CD4-positive, CD25-positive, alpha-beta regulatory T cell (primary cell): ENCODE measurements around the gene HADHB. TPM values are rescaled to one million over a fixed set of nuclear protein-coding genes. Genes with fewer than 3 reads are reported as not detected.
A peak's percentile ranks its signal among the peaks of the same experiment; 100 is the strongest.
"Not testable (repeated sequence)": the region's sequence is repeated elsewhere in the genome, so short reads cannot be mapped to it uniquely, and the experiment has no call there.

ENCODE experiments used
- ATAC-seq, 2 donors: fragments of 150-1000 bp; cut with Tn5 transposase; one replicate each; pipeline ENCODE4 v1.10.0; 2021; ENCODE audit warnings: low read depth in 2 of 2, moderate number of reproducible peaks in 2 of 2, moderate library complexity in 1 of 2
- DNase-seq, 3 donors: peaks; one replicate each; pipeline versions ENCODE4 v3.0.0 to v3.0.0-alpha.2; 2012 to 2022; ENCODE audit warnings: mixed read lengths in 1 of 3
- H3K27ac ChIP-seq: one replicate; pipeline ENCODE4 v1.7.0; 2013; ENCODE audit warnings: mild to moderate bottlenecking, low read length; ENCODE audit not compliant: insufficient read depth, poor library complexity, severe bottlenecking
- H3K27me3 ChIP-seq: one replicate; pipeline ENCODE4 v1.7.0; 2013; ENCODE audit warnings: low read length; ENCODE audit not compliant: control insufficient read depth, insufficient read depth
- H3K36me3 ChIP-seq: one replicate; pipeline ENCODE4 v1.7.0; 2013; ENCODE audit warnings: mild to moderate bottlenecking, low read length, moderate library complexity; ENCODE audit not compliant: control insufficient read depth, insufficient read depth
- H3K4me1 ChIP-seq: 2 replicates; pipeline ENCODE4 v1.7.0; 2013; ENCODE audit warnings: mild to moderate bottlenecking, low read length; ENCODE audit not compliant: insufficient read depth, control insufficient read depth, poor library complexity, severe bottlenecking
- H3K4me3 ChIP-seq: one replicate; pipeline ENCODE4 v1.7.0; 2013; ENCODE audit warnings: low read depth, mild to moderate bottlenecking, low read length, moderate library complexity
- H3K9me3 ChIP-seq, 2 experiments: 1 replicate in 1 of 2; 2 replicates in 1 of 2; pipeline ENCODE4 v1.7.0; 2013; ENCODE audit warnings: low read length in 2 of 2, mild to moderate bottlenecking in 1 of 2, moderate library complexity in 1 of 2; ENCODE audit not compliant: control insufficient read depth in 2 of 2
- H3K27ac Mint-ChIP-seq, 3 donors: one replicate each; pipeline ENCODE4 v1.8.0; 2020 to 2022; ENCODE audit warnings: mild to moderate bottlenecking in 3 of 3, mixed read lengths in 3 of 3, moderate library complexity in 2 of 3
- H3K27me3 Mint-ChIP-seq: one replicate; pipeline ENCODE4 v1.8.0; 2022; ENCODE audit warnings: mild to moderate bottlenecking, mixed read lengths
- H3K36me3 Mint-ChIP-seq: one replicate; pipeline ENCODE4 v1.8.0; 2020; ENCODE audit warnings: mixed read lengths
- H3K4me1 Mint-ChIP-seq, 4 donors: one replicate each; pipeline ENCODE4 v1.8.0; 2020 to 2022; ENCODE audit warnings: mixed read lengths in 4 of 4, mild to moderate bottlenecking in 1 of 4
- H3K4me3 Mint-ChIP-seq, 4 donors: one replicate each; pipeline ENCODE4 v1.8.0; 2020 to 2022; ENCODE audit warnings: mild to moderate bottlenecking in 4 of 4, mixed read lengths in 4 of 4, moderate library complexity in 3 of 4
- H3K9me3 Mint-ChIP-seq, 7 donors: one replicate each; pipeline ENCODE4 v1.8.0; 2020 to 2022; ENCODE audit warnings: mixed read lengths in 7 of 7, mild to moderate bottlenecking in 3 of 7, moderate library complexity in 2 of 7
- polyA plus RNA-seq, 4 donors: library from polyadenylated mRNA; unstranded; fragments of 300-500 nt; fragmentation: Illumina TruSeq; gene quantifications; one replicate each; pipeline ENCODE4 v1.2.3, GENCODE V29; 2021
- total RNA-seq: library from RNA; stranded (reverse); gene quantifications from one replicate; pipeline ENCODE4 v1.2.3, GENCODE V29; 2022

HADHB gene
- total and polyA plus RNA-seq, 5 donors from 2014 or later: 58.9 to 139 (median 121) TPM

DNA sequence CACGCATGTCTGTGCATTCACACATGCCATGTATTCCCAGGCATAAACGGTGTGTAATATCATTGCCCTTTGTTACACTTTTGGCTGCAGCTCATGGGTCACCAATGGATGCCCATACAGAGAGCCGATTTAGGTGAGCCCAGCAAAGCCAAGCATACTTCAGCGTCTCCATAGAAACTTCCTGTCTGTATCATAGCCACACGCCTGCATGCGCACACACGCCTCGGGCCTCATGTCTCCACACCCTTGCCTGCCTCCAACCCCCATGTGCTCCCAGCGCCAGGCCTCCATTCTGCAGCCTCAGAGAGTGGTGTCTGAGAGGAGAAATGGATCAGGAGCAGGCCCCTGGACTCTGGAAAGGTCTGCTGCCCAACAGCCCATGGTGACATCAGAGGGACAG, 67.7 kb downstream of the HADHB start:
- Mint-ChIP-seq H3K9me3 (no peaks in the 10 kb centered on the region), H3K4me1 (no peaks in the 10 kb centered on the region), H3K27ac (no peak overlapping the region), H3K4me3 (no peak overlapping the region), H3K27me3 (no peaks in the 10 kb centered on the region), H3K36me3 (peaks cover 8% of the 10 kb centered on the region)
- Histone ChIP-seq H3K4me3 (no peak overlapping the region), H3K36me3 (no peaks in the 10 kb centered on the region), H3K4me1 (no peaks in the 10 kb centered on the region), H3K27me3 (no peaks in the 10 kb centered on the region), H3K9me3 (no peaks in the 10 kb centered on the region), H3K27ac (no peak overlapping the region)
- DNase-seq (no peak), ATAC-seq (no peak)

DNA sequence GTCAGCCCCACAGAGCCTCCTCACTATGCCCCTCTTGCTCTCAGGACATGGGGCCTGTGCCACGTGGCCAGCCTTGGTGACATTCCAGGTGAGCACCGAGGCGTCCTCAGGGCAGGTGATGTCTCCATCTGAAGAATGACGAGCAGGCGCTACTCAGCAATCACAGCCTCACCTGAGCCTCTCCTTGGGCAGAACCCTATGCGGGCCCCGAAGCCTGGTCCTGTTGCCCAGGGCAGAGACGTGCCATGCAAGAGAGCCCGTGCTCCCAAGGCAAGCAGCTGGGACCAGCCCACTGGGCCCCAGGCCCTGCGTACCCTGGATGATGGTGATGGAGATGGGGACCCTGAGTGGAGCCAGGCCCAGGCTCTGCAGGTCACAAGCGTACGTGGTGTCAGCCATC, 68.7 kb downstream of the HADHB start:
- H3K9me3 Mint-ChIP-seq: no peaks in the 10 kb centered on the region
- Histone ChIP-seq H3K36me3 (no peaks in the 10 kb centered on the region), H3K4me3 (no peak overlapping the region), H3K4me1 (no peaks in the 10 kb centered on the region), H3K27me3 (no peaks in the 10 kb centered on the region), H3K27ac (no peak overlapping the region), H3K9me3 (no peaks in the 10 kb centered on the region)
- H3K4me3 Mint-ChIP-seq: no peak overlapping the region
- H3K27me3 Mint-ChIP-seq: no peaks in the 10 kb centered on the region
- H3K4me1 Mint-ChIP-seq: no peaks in the 10 kb centered on the region
- H3K36me3 Mint-ChIP-seq: peaks cover 8% of the 10 kb centered on the region
- no peak for ATAC-seq
- H3K27ac Mint-ChIP-seq: no peak overlapping the region
- no peak for DNase-seq

DNA sequence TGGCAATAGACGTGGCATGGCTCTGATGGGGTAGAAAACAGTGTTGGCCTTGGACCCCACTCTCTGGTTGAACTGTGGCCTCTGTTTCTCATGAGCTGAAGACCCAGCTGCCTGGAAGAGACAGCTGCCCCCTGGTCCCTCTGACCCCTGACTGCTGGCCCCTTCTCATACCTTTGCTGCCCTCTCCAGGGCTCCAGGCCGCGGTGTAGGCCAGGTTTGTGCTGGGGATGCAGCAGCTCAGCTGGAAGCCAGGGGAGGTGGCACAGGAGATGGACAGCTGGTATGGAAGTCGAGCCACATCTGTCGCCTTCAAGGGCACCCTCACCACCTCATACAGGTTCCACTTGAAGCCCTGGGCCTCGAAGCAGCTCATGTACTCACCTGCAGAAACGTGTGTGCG, 69.5 kb downstream of the HADHB start:
- Mint-ChIP-seq H3K27me3 (no peaks in the 10 kb centered on the region), H3K27ac (no peak overlapping the region), H3K9me3 (no peaks in the 10 kb centered on the region), H3K4me3 (no peak overlapping the region), H3K4me1 (no peaks in the 10 kb centered on the region), H3K36me3 (peaks cover 4% of the 10 kb centered on the region)
- no peak for ATAC-seq
- Histone ChIP-seq H3K27me3 (no peaks in the 10 kb centered on the region), H3K27ac (no peak overlapping the region), H3K9me3 (no peaks in the 10 kb centered on the region), H3K4me3 (no peak overlapping the region), H3K36me3 (no peaks in the 10 kb centered on the region), H3K4me1 (no peaks in the 10 kb centered on the region)
- no peak for DNase-seq

DNA sequence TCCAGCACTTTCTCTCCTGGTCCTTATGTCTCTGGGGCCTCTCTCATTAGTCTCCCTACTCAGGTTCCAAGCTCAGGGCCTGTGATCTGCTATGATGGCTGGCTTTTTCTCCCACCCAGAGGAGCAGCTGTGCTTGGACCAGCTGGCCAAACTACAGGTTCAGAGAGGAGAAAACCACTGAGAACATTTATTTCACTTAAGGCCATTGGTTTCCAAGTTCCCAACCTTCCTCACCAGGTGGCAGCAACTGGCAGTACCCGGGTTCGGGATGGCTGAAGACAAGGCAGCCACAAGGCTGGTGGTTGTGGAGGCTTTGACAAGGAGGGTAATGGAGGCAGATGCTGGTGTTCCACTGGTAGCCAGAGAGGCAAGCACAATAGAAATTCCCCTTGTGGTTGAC, 71.3 kb downstream of the HADHB start:
- no peak overlapping the region for H3K27ac ChIP-seq
- ATAC-seq: no peak
- H3K9me3 ChIP-seq: no peaks in the 10 kb centered on the region
- Mint-ChIP-seq H3K4me3 (no peak overlapping the region), H3K27ac (no peak overlapping the region), H3K9me3 (peaks cover 0 to under 1% (median 0%) of the 10 kb centered on the region in 7 donors), H3K36me3 (no peaks in the 10 kb centered on the region), H3K27me3 (no peaks in the 10 kb centered on the region), H3K4me1 (peaks cover 0 to 2% (median 0%) of the 10 kb centered on the region in 4 donors)
- H3K4me1 ChIP-seq: no peaks in the 10 kb centered on the region
- no peaks in the 10 kb centered on the region for H3K36me3 ChIP-seq
- H3K27me3 ChIP-seq: no peaks in the 10 kb centered on the region
- DNase-seq: peak in 1 of 3 donors; percentile 32
- no peak overlapping the region for H3K4me3 ChIP-seq

DNA sequence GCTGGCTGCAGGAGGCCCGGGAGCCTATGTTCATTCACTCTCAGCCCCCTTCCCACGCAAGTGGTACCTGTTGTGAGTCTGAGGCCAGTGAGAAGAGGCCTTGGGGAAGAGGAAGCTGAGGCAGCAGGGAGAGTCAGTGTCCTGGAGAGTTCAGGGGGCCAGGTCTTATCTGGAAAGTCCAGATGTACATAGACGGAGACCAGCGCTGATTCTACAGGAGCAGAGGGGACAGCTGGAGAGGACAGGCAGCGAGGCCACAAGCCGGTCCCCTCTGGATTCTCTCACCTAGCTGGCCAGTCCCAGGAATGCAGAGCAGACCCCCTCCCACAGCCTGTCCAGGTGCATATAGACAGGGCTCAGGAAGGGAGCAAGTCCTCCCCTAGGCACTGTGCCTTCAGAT, 72.1 kb downstream of the HADHB start:
- no peak for DNase-seq
- H3K27ac ChIP-seq: no peak overlapping the region
- H3K4me1 ChIP-seq: no peaks in the 10 kb centered on the region
- Mint-ChIP-seq H3K9me3 (peaks cover 0 to 1% (median 0%) of the 10 kb centered on the region in 7 donors), H3K27me3 (no peaks in the 10 kb centered on the region), H3K4me3 (no peak overlapping the region), H3K36me3 (no peaks in the 10 kb centered on the region), H3K4me1 (peaks cover 0 to 2% (median 0%) of the 10 kb centered on the region in 4 donors), H3K27ac (no peak overlapping the region)
- no peaks in the 10 kb centered on the region for H3K9me3 ChIP-seq
- no peaks in the 10 kb centered on the region for H3K36me3 ChIP-seq
- ATAC-seq: no peak
- no peaks in the 10 kb centered on the region for H3K27me3 ChIP-seq
- H3K4me3 ChIP-seq: no peak overlapping the region

DNA sequence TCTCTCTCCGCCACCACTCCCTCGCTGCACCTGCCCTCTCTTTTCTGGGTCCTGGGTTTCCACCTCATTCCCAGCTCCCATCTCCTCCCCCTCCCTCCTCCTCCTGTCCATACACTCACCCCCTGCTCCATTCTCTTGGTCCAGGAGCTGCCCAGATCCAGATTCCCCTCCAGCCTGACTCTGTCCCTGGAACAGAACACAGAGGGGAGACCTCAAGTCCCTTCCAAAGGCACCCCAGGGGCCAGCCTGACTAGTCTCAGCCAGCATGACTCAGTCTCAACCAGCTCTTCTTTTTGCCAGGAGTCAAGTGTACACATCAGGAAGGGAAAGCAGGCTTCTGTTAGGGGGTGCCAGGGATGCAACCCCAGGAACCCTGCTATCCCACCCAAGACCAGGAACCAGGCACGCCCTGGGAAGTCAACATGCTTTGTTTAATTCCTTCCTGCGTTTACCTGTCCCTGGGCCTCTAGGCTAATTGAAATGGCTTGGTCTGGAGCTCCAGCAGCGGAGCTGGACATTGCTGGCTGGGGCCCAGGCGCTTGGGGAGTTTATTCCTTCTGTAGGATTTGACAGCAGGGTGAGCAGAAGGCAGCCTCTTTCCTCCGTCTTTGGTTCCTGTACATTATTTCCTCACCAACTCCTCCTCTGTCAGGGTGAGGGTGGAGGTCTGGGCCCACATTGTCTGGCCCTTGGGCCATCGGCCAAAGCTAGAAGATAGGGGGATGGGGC, 72.8 kb downstream of the HADHB start:
- Mint-ChIP-seq H3K9me3 (peaks cover 0 to 1% (median 0%) of the 10 kb centered on the region in 7 donors), H3K27ac (no peak overlapping the region), H3K4me3 (no peak overlapping the region), H3K4me1 (peaks cover 0 to 2% (median 0%) of the 10 kb centered on the region in 4 donors), H3K27me3 (no peaks in the 10 kb centered on the region), H3K36me3 (no peaks in the 10 kb centered on the region)
- Histone ChIP-seq H3K9me3 (no peaks in the 10 kb centered on the region), H3K27ac (no peak overlapping the region), H3K36me3 (no peaks in the 10 kb centered on the region), H3K27me3 (no peaks in the 10 kb centered on the region), H3K4me1 (no peaks in the 10 kb centered on the region), H3K4me3 (no peak overlapping the region)
- ATAC-seq (no peak), DNase-seq (no peak)

DNA sequence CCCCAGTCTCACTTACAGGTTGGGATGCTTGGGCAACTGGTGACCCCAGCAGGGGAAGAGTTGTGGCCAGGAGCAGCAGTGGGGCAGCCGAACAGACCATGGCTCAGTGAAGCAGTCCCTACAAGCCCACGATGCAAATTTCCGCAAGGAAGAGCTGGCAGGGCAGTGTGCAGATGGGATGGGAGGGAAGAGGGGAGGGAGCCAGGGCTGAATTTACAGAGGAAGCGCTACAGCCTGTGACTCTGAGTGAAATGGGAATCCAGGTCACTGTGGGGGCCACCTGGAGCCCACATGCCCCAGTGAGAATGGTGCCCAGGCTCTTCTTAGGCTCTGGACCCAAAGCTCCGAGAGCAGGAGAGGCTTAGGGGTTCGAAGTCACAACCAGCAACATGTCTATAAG, 74.2 kb downstream of the HADHB start:
- Histone ChIP-seq H3K9me3 (no peaks in the 10 kb centered on the region), H3K27ac (no peak overlapping the region), H3K27me3 (no peaks in the 10 kb centered on the region), H3K4me3 (no peak overlapping the region), H3K36me3 (no peaks in the 10 kb centered on the region), H3K4me1 (no peaks in the 10 kb centered on the region)
- no peak for ATAC-seq
- peaks cover 0 to 2% (median 0%) of the 10 kb centered on the region in 4 donors for H3K4me1 Mint-ChIP-seq
- no peaks in the 10 kb centered on the region for H3K27me3 Mint-ChIP-seq
- no peak overlapping the region for H3K4me3 Mint-ChIP-seq
- H3K36me3 Mint-ChIP-seq: no peaks in the 10 kb centered on the region
- H3K27ac Mint-ChIP-seq: no peak overlapping the region
- peaks cover 0 to 1% (median 0%) of the 10 kb centered on the region in 7 donors for H3K9me3 Mint-ChIP-seq
- DNase-seq: no peak

DNA sequence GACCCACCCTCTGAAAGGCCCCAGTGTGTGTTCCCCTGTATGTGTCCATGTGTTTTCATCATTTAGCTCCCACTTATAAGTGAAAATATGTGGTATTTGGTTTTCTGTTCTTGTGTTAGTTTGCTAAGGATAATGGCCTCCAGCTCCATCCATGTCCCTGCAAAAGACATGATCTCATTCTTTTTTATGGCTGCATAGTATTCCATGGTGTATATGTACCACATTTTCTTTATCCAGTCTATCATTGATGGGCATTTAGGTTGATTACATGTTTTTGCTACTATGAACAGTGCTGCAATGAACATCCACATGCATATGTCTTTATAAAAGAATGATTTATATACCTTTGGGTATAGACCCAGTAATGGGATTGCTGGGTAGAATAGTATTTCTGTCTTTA, 79.7 kb downstream of the HADHB start:
- H3K27ac Mint-ChIP-seq: peak overlapping the region in 1 of 3 donors; percentile 51
- not testable (repeated sequence) for H3K4me3 ChIP-seq, H3K4me1 Mint-ChIP-seq, H3K36me3 Mint-ChIP-seq, H3K27ac ChIP-seq, H3K27me3 ChIP-seq, H3K9me3 ChIP-seq, H3K9me3 Mint-ChIP-seq, ATAC-seq, H3K27me3 Mint-ChIP-seq, DNase-seq, H3K4me3 Mint-ChIP-seq, H3K36me3 ChIP-seq, H3K4me1 ChIP-seq
